Chondrocyte (in vitro differentiated cells): ENCODE data around the gene ZFP69B. TPM values are rescaled to one million over a fixed set of nuclear protein-coding genes. Genes with fewer than 3 reads are reported as not detected.
A peak's percentile ranks its signal among the peaks of the same experiment; 100 is the strongest.
"Not testable (repeated sequence)": the region's sequence is repeated elsewhere in the genome, so short reads cannot be mapped to it uniquely, and the experiment has no call there.

Experiments
- DNase-seq: peaks from one replicate; pipeline ENCODE4 v3.0.0; 2021; ENCODE audit warnings: mixed read lengths, low spot score
- H3K27ac Mint-ChIP-seq: one replicate; pipeline ENCODE4 v1.8.0; 2021; ENCODE audit warnings: mild to moderate bottlenecking, moderate library complexity, mixed read lengths; ENCODE audit not compliant: unreplicated experiment
- H3K27me3 Mint-ChIP-seq: 2 replicates; pipeline ENCODE4 v1.8.0; 2021; ENCODE audit warnings: low read depth, mixed read lengths
- H3K36me3 Mint-ChIP-seq: 2 replicates; pipeline ENCODE4 v1.8.0; 2021; ENCODE audit warnings: low read depth, mixed read lengths
- H3K4me1 Mint-ChIP-seq: 2 replicates; pipeline ENCODE4 v1.8.0; 2021; ENCODE audit warnings: low read depth, mild to moderate bottlenecking, mixed read lengths
- H3K4me3 Mint-ChIP-seq: one replicate; pipeline ENCODE4 v1.8.0; 2021; ENCODE audit warnings: mild to moderate bottlenecking, moderate library complexity, mixed read lengths; ENCODE audit not compliant: unreplicated experiment
- H3K9me3 Mint-ChIP-seq: 2 replicates; pipeline ENCODE4 v1.8.0; 2021; ENCODE audit warnings: low read depth, mixed read lengths
- CTCF ChIP-seq: fragments of 200-600 bp; sonication (generic); IDR thresholded peaks from 2 replicates; pipeline ENCODE4 v1.5.0; 2021; ENCODE audit warnings: antibody characterized with exemption, mild to moderate bottlenecking, moderate library complexity
- total RNA-seq: library from RNA; stranded (reverse); gene quantifications from 3 replicates; pipeline ENCODE4 v1.2.1, GENCODE V29; 2021

Gene ZFP69B
- total RNA-seq, 1 donor from 2014 or later, result 13.4 TPM

- Mint-ChIP-seq H3K4me3 (peak within 1 kb of the TSS; percentile 85), H3K27me3 (no peaks in the 10 kb centered on the region), H3K36me3 (peaks cover 20% of the 10 kb centered on the region), H3K9me3 (peaks cover 43% of the 10 kb centered on the region), H3K4me1 (peaks cover 23% of the 10 kb centered on the region), H3K27ac (peak within 1 kb of the TSS; percentile 79)
- no peak for TF ChIP-seq CTCF
- DNase-seq, result no peak
These were observed 26.8 kb downstream of the ZFP69B start, which contains the start of gene ZFP69 for GRCh38 chr1:40476924-40477677. TSS of gene ZFP69 (plus strand) at chr1:40477290. CDS start at chr1:40479362, 2,072 bp downstream.

GRCh38 chr1:40477678-40478053 is 27.4 kb downstream of the ZFP69B start:
- H3K9me3 Mint-ChIP-seq, result peaks cover 45% of the 10 kb centered on the region
- no peak for DNase-seq
- H3K4me1 Mint-ChIP-seq, result peaks cover 23% of the 10 kb centered on the region
- H3K27ac Mint-ChIP-seq, result peak overlapping the region; percentile 79
- no peak for TF ChIP-seq CTCF
- H3K36me3 Mint-ChIP-seq, result peaks cover 26% of the 10 kb centered on the region
- H3K27me3 Mint-ChIP-seq, result no peaks in the 10 kb centered on the region
- H3K4me3 Mint-ChIP-seq, result peak overlapping the region; percentile 85

GRCh38 chr1:40478276-40478675 is 28.0 kb downstream of the ZFP69B start:
- Mint-ChIP-seq H3K36me3 (peaks cover 27% of the 10 kb centered on the region), H3K27me3 (no peaks in the 10 kb centered on the region), H3K9me3 (peaks cover 43% of the 10 kb centered on the region), H3K4me1 (peaks cover 23% of the 10 kb centered on the region), H3K4me3 (peak overlapping the region; percentile 85), H3K27ac (no peak overlapping the region)
- DNase-seq, result no peak
- no peak for TF ChIP-seq CTCF

GRCh38 chr1:40479156-40479555 is 28.9 kb downstream of the ZFP69B start:
- Mint-ChIP-seq H3K4me3 (no peak overlapping the region), H3K27ac (no peak overlapping the region), H3K4me1 (peaks cover 23% of the 10 kb centered on the region), H3K27me3 (no peaks in the 10 kb centered on the region), H3K9me3 (peaks cover 36% of the 10 kb centered on the region), H3K36me3 (peaks cover 31% of the 10 kb centered on the region)
- no peak for TF ChIP-seq CTCF
- DNase-seq, result no peak

GRCh38 chr1:40495315-40495903 is 45.1 kb downstream of the ZFP69B start:
- H3K4me3 Mint-ChIP-seq, result no peak overlapping the region
- TF ChIP-seq CTCF, result no peak
- no peaks in the 10 kb centered on the region for H3K4me1 Mint-ChIP-seq
- no peak for DNase-seq
- peaks cover 66% of the 10 kb centered on the region for H3K36me3 Mint-ChIP-seq
- H3K27me3 Mint-ChIP-seq, result no peaks in the 10 kb centered on the region
- H3K9me3 Mint-ChIP-seq, result peaks cover 63% of the 10 kb centered on the region
- no peak overlapping the region for H3K27ac Mint-ChIP-seq

- H3K4me3 Mint-ChIP-seq, H3K27me3 Mint-ChIP-seq, H3K4me1 Mint-ChIP-seq, H3K27ac Mint-ChIP-seq, DNase-seq: not testable (repeated sequence)
- H3K36me3 Mint-ChIP-seq, result peaks cover 31% of the 10 kb centered on the region
- H3K9me3 Mint-ChIP-seq, result peaks cover 48% of the 10 kb centered on the region
These were observed 52.4 kb downstream of the ZFP69B start for GRCh38 chr1:40502651-40503050.
